Right ventricle myocardium superior (tissue), 1 donor: ENCODE measurements around the gene NMUR2. TPM values are rescaled to one million over a fixed set of nuclear protein-coding genes. Genes with fewer than 3 reads are reported as not detected.

Source experiments
- ATAC-seq: fragments of 200-7000 bp; cut with Tn5 transposase; one replicate; pipeline ENCODE4 v1.9.1; 2020; ENCODE audit warnings: mild to moderate bottlenecking; ENCODE audit not compliant: poor library complexity
- DNase-seq: peaks from one replicate; pipeline ENCODE4 v3.0.0-alpha.2; 2020
- intact Hi-C: fragments of 100-400 bp; cut with DNase I; formaldehyde crosslinking; loops from one replicate; pipeline ENCODE4 v1.11.2; 2022
- total RNA-seq: library from RNA; stranded (reverse); fragmentation: NEBNext Ultra II Directional; extraction: Animal tissue kit (Norgen Biotek cat#: 25700); gene quantifications from one replicate; pipeline ENCODE4 v1.2.1, GENCODE V29; 2021
- donor health status: DM: no; HTN: yes; CAD: no; lungs with severe emphysema.

The NMUR2 gene
- total RNA-seq, 1 donor from 2014 or later: not detected

DNA sequence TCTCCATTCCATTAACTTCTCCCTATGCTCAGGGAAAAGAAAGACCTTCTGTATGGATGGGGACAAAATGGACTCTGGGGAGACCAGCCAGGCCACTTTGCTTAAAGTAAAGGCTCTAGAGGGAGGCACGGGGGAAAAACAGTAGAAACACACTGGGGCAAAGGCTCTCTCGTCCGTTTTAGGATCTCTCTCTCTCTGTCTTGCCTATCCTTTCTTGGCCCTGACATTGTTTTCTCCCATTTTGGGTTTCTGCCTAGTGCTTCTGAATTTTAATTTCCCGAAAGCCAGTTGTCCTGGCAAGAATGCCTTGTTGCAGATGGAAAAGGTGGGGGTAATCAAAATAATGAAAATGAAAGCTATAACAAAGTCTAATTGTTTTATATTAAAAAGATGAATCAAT is 28.2 kb downstream of the NMUR2 start:
- ATAC-seq (no peak), DNase-seq (no peak)
- intact Hi-C loops: loop anchor here (5.0 kb wide), 1 partner anchor 130 kb away; no protein-coding TSS in a partner anchor

DNA sequence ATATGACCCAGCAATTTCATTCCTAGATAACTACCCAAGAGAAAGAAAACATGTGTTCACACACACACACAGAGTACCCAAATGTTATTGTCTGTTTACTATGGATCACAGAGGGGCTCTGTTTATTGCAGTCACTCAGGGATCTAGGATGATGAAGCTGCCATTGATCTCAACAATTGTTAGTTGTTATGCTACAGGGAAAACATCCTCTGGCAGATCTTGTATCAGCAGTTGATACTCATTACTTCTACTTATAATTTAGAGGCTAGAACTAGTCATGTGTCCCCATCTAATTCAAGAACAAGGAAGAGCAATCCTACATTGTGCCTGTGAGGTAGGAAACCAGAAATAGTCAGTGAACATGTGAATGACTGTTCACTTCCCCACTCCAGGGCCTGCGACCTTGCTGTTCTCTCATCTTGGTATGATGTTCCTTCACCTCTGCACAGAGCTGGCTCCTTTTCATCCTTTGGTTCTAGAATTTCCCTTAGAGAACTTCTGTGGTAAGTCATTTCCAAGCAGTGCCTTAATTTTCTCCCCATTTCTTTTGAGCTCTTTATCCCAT is 30.3 kb downstream of the NMUR2 start:
- no peak for ATAC-seq
- intact Hi-C loops: loop anchor here (5.0 kb wide), 1 partner anchor 133 kb away; no protein-coding TSS in a partner anchor
- DNase-seq: no peak

DNA sequence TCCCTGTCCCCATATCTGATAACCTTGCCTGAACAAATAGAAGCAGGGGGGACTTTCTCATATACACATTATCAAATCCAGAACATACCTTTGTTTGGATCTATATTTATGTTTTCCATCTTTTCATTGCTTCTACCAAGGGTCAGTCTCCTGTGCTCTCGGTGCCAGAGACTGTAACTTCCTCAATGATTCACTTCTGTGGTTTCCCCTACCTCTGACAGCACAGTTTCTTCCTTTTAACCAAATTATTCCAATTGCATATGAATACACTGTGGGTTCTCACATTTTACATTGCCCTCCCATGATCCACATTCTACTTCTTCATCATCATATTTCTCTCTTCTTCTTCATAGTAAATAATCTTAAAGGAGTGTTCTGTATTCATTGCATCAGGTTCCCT is 32.2 kb downstream of the NMUR2 start:
- intact Hi-C loops: no loop called here
- no peak for DNase-seq
- ATAC-seq: no peak

DNA sequence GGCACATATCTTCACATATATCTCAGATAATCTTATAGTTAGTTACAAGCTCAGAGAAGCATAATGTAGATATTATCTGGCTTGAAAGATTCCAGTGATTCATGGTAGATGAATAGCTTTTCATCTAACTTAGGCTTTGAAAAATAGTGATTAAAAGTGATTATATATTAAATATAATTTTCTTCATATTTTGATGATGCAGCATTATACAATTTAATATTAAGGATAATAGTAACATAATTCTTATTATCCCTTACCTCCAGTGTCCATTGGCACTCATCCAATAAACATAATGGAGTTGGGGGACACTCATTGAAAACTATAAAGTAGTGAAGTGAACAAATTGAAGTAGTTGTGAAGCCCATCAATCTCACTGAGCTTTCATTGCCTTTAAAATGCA is 35.8 kb downstream of the NMUR2 start:
- no peak for DNase-seq
- ATAC-seq: no peak
- intact Hi-C loops: no loop called here

DNA sequence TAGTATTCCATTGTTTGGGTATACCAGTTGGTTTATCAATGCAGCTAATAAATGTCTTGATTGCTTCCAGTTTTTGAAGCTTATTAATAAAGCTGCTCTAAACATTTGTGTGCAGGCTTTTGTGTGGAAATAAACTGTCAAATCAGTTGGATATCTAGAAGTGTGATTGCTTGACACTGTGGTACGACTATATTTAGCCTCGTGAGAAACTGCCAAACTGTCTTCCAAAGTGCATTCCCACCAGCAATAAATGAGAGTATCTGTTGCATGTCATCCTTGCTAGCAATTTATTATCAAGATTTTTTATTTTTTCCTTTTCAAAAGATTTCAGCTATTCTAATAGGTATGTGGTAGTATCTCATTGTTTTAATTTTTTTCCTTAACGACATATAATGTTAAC is 37.5 kb downstream of the NMUR2 start:
- DNase-seq (no peak), ATAC-seq (peak; percentile 60)
- intact Hi-C loops: no loop called here

DNA sequence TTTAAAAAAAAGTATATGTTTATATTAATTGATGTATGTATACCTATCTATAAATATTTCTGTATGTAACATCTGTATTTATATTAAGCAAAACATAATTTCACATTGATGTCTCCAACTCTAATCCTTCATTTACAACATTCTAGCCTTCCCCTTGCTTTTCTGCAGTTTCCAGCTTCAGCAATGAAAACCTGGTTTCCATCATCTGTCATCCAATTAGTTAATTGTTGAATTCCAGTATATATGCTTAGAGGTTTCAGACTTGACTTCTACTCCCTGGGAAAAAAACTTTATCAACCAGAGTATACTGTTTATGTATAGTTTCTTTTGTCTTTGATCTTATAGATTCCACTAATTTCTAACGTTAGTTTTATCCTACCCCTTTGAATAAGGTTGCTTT is 38.4 kb downstream of the NMUR2 start:
- no peak for ATAC-seq
- DNase-seq: no peak
- intact Hi-C loops: no loop called here

DNA sequence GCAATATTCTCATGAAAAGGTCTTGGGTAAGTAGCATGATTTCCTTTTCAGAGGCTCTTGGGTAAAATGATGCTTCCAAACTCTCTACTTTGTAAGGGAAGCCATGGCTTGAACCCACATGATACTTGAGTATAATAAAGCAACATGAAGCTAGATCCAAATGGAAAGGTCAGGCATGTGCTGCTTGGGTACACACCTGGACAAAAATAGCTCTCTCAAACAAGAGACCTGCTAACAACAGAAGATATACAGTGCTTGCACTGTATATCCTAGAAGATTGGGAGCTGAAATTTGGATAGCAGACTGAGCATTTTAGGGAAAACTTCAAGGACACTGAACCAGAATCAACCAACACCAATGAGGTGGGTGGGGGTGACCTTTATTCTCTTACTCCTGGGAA is 40.2 kb downstream of the NMUR2 start:
- no peak for DNase-seq
- intact Hi-C loops: no loop called here
- ATAC-seq: peak; percentile 53

DNA sequence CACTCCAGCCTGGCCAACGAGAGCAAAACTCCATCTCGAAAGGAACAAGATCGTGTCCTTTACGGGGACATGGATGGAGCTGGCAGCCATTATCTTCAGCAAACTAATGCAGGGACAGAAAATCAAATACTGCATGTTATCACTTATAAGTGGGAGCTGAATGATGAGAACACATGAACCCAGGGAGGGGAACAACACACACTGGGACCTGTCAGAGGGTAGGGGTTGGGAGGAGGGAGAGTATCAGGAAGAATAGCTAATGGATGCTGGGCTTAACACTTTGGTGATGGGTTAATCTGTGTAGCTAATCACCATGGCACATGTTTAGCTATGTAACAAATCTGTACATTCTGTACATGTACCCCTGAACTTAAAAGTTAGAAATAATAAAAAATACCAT is 40.9 kb downstream of the NMUR2 start:
- intact Hi-C loops: no loop called here
- ATAC-seq: peak; percentile 56
- DNase-seq: no peak

DNA sequence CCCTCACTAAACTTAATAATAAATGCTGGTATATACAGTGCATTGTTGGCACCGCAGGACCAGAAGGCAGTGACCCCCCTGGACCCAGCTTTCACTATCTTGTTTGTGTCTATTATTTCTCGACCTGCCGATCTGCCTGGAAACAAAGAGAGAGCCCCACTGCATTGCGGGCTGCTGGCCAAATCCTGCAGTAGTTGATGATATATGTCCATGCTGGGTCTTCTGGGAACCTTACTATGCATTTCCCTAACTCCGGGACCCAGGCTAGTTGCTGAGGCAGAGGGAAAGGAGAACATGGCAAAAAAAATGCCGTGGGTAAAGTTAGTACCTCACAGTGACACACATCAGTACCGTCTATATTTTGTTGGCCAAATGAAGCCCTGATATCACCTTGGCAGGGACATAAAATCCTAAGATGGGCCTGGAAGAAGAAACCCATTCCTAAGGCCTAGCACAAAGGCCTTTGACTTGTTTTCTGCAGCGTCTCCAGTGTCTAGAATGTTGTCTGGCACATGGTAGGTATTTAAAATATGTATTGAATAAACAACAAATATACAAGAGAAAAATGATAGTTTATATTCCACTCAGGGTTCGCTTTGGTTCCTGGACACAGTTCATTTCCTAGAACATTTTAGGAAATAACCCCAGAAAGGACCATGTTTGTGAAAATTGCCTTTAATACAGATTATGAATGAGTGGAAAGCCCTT is 46.1 kb downstream of the NMUR2 start:
- intact Hi-C loops: no loop called here
- ATAC-seq (no peak), DNase-seq (no peak)

DNA sequence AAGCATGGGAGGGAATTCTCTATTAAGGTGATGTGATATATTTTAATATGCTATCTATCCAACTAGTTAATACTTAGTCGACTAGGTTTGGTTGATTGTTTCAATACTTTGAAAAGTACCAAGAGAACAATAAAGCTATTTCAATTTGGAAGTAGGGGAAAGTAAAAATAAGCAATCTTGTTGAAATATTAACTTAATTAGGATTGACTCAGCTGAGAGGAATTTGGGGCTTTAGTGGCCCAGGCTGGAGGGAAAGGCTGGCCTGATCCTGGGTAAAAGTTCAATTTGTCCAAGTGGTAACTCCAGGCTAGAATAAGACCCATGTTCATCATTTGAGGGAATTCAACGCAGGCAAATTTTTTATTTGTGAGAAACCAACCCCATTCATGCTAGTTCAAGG is 48.6 kb downstream of the NMUR2 start:
- ATAC-seq (no peak), DNase-seq (no peak)
- intact Hi-C loops: no loop called here

DNA sequence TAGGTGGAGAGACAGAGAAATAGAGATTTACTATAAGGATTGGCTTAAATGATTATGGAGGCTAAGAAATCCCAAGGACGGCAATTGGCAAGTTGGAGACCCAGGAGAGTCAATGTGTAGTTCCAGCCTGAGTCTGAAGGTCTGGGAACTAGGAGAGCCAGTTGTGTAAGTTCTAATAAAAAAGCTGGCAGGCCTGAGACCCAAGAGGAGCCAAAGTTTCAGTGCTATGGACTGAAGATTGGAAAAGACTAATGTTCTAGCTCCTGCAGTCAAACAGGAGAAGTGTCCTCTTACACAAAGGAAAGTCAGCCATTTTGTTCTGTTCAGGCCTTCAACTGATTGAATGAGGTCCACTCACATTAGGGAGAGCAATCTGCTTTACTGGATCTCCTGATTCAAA is 50.0 kb downstream of the NMUR2 start:
- ATAC-seq: no peak
- intact Hi-C loops: no loop called here
- no peak for DNase-seq

DNA sequence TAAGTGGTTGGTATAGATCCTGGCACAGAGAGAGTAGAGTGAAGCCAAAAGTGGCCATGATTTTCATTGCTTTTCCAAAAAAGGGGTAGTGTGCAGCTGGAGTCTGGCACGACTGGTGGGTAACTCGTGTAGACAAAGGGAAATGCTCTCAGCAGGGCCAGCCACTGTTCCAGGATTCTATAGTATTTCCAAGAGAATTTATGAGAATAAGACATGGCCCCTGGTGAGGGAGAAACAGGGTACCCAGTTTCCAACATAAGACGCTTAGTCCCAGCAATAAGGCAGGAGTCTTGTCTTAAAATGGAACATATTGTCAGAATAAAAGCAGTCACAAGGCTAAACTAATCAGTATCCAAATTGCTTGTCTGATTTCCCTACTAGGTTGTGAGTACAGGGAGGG is 52.1 kb downstream of the NMUR2 start:
- DNase-seq (no peak), ATAC-seq (no peak)
- intact Hi-C loops: no loop called here

DNA sequence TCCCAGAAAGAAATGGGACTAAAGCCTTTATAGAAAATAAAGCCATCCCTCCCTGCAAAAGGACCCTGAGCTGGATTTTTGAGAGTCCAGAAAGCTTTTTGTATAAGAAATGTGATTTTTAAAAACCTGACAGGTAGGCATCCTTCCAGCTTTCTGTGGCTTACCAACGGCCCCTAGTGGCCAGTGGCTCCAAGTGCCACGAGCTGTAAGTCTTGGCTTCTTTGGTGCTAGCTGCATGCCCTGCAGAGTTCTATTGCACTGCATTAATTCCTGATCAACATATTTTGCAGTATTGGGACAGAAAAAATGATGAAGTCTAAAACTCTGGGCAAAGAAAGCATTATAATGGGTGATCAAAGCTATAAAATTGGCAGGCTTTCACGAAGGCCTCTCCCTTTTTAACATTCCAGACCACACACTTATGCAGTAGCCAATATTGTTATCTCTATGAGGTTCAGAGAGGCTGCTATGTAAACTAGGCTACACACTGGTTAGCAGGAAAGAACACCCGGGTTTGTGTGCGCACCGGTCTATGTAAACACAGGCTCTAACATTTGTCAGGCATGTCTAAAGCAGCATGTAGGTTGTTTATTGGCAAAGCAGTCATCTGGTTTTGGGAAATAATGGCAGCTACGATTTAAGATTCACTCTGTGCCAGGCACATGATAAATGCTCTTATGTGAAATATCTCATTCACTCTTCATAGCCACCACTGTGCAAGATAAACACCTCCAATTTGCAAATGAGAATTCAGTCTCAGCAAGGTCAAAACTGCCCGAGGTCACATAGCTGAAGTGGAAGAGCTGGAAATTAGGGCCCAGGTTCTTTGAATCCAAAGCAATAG is 55.2 kb downstream of the NMUR2 start:
- intact Hi-C loops: no loop called here
- DNase-seq (peak; percentile 52), ATAC-seq (peak; percentile 89)
